HG02678 (cell line): ENCODE measurements around the gene FAM222A.

Experiments
- ATAC-seq: cut with Tn5 transposase; IDR thresholded peaks from one replicate; pipeline ENCODE4 v1.9.1; 2021; ENCODE audit warnings: mild to moderate bottlenecking, moderate library complexity; ENCODE audit not compliant: unreplicated experiment

Gene FAM222A

GRCh38 chr12:109736552-109737108, 23.0 kb downstream of the FAM222A start:
- no peak for ATAC-seq

- ATAC-seq, result no peak
These were observed 23.5 kb downstream of the FAM222A start for GRCh38 chr12:109737126-109737525.

GRCh38 chr12:109737631-109738030, 24.0 kb downstream of the FAM222A start:
- ATAC-seq, result no peak

GRCh38 chr12:109738209-109738608, 24.6 kb downstream of the FAM222A start:
- no peak for ATAC-seq

- no peak for ATAC-seq
These were observed 25.4 kb downstream of the FAM222A start for GRCh38 chr12:109738878-109739665.

GRCh38 chr12:109739747-109740693, 26.4 kb downstream of the FAM222A start:
- no peak for ATAC-seq

GRCh38 chr12:109740694-109741245, 27.1 kb downstream of the FAM222A start:
- ATAC-seq, result no peak

GRCh38 chr12:109741286-109741969, 27.8 kb downstream of the FAM222A start:
- ATAC-seq, result no peak

GRCh38 chr12:109741970-109742703, 28.5 kb downstream of the FAM222A start:
- no peak for ATAC-seq

GRCh38 chr12:109743076-109743910, 29.7 kb downstream of the FAM222A start:
- ATAC-seq, result no peak

- ATAC-seq, result no peak
These were observed 30.4 kb downstream of the FAM222A start for GRCh38 chr12:109744026-109744425.

GRCh38 chr12:109744986-109745942, 31.6 kb downstream of the FAM222A start:
- no peak for ATAC-seq

- no peak for ATAC-seq
These were observed 38.8 kb downstream of the FAM222A start for GRCh38 chr12:109752117-109753053.

GRCh38 chr12:109753054-109753401, 39.4 kb downstream of the FAM222A start:
- no peak for ATAC-seq

- ATAC-seq, result no peak
These were observed 40.3 kb downstream of the FAM222A start for GRCh38 chr12:109753959-109754358.

- ATAC-seq, result no peak
These were observed 42.8 kb downstream of the FAM222A start for GRCh38 chr12:109756457-109756856.
